GM12865 (cell line): Measurements from ENCODE around the gene VPS26B.
A peak's percentile ranks its signal among the peaks of the same experiment; 100 is the strongest.
"Not testable (repeated sequence)": the region's sequence is repeated elsewhere in the genome, so short reads cannot be mapped to it uniquely, and the experiment has no call there.

Experiments
- DNase-seq: peaks from one replicate; pipeline ENCODE4 v3.0.0; 2010; ENCODE audit warnings: low read depth
- H3K4me3 ChIP-seq: 2 replicates; pipeline ENCODE4 v1.5.1; 2011; ENCODE audit warnings: mild to moderate bottlenecking, low read depth, low read length, control low read depth
- CTCF ChIP-seq: IDR thresholded peaks from 2 replicates; pipeline ENCODE4 v1.5.1; 2011; ENCODE audit warnings: low read length, control low read depth, low read depth, inconsistent platforms; ENCODE audit not compliant: insufficient read depth; ENCODE audit errors: missing control alignments

The VPS26B gene

GRCh38 chr11:134223836-134224709 lies at the start of gene VPS26B, which contains the start of gene NCAPD3:
Gene VPS26B, plus strand, starts transcription at chr11:134224671. Its CDS starts 452 bp downstream, at chr11:134225123.
Gene NCAPD3, minus strand, starts transcription at chr11:134223967. Its CDS starts 41 bp downstream, at chr11:134223926.
- peak; percentile 97 for DNase-seq
- H3K4me3 ChIP-seq: peak within 1 kb of the TSS; percentile 94
- TF ChIP-seq CTCF: no peak

GRCh38 chr11:134176284-134176683 lies 48.2 kb upstream of the VPS26B start:
- no peak for DNase-seq
- H3K4me3 ChIP-seq: no peak overlapping the region
- TF ChIP-seq CTCF: no peak

GRCh38 chr11:134178032-134178674 lies 46.3 kb upstream of the VPS26B start:
- H3K4me3 ChIP-seq: no peak overlapping the region
- DNase-seq: no peak
- TF ChIP-seq CTCF: no peak

GRCh38 chr11:134181707-134182106 lies 42.8 kb upstream of the VPS26B start:
- no peak for TF ChIP-seq CTCF
- DNase-seq: no peak
- H3K4me3 ChIP-seq: no peak overlapping the region

GRCh38 chr11:134188092-134188491 lies 36.4 kb upstream of the VPS26B start:
- DNase-seq, H3K4me3 ChIP-seq: not testable (repeated sequence)

GRCh38 chr11:134196756-134197155 lies 27.7 kb upstream of the VPS26B start:
- TF ChIP-seq CTCF: no peak
- no peak for DNase-seq
- H3K4me3 ChIP-seq: no peak overlapping the region

GRCh38 chr11:134199531-134199930 lies 24.9 kb upstream of the VPS26B start:
- DNase-seq: no peak
- TF ChIP-seq CTCF: no peak
- H3K4me3 ChIP-seq: no peak overlapping the region
